ENCODE measurements around the gene PAK4.

Gene PAK4

DNA sequence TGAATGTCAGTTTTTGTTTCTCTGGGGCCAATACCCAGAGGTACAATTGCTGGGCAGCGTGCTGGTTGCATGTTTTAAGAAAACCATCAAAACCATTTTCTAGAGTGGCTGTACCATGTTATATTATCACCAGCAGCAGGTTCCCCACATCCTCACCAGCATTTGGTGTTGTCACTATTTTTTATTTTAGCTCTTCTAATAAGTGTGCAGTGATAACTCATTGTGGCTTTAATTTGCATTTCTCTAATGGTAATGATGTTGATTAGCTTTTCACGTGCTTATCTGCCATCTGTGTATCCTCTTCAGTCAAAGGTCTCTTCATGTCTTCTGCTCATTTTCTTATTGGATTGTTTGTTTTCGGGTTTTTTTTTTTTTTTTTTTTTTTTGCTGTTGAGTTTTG is 21.9 kb downstream of the PAK4 start:
- DNase-seq, result no peak

DNA sequence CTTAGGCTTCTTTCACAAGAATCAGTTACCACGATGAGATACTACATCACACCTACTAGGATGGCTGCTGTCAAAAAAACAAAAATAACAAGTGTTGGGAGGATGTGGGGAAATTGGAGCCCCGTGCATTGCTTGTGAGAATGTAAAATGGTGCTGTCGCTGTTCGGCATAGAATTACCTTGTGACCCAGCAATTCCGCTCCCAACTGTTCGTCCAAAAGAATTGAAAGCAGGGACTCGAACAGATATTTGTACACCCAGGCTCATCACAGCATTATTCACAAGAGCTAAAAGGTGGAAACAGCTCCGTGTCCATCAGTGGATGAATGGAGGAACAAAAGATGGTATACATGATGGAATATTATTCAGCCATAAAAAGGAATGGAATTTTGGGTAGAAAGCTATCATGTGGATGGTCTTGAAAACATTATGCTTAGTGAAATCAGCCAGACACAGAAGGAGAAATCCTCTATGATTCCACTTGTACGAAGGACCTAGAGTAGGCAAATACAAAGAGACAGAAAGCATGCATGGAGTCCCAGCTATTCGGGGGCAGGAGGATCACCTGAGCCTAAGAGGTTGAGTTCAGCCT is 23.4 kb downstream of the PAK4 start:
- DNase-seq, result no peak

DNA sequence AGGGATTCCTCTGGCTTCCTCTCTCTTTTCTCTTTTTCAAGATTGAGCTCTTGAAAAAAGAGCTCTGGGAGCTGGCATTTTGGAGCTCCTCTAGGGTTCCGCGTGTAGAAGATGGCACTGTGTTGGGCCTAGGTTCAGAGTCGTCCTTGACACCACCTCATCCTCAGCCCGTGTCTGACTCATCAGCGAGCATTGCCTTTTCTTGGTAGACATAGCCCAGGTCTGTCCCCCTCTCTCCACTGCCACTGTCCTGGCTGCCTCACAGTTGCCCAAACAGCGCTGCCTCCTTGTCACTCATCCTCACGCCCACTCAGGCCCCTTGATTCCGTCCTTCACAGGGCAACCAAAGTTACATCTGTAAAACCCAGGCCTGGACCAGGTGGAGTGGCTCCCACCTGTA is 24.6 kb downstream of the PAK4 start:
- no peak for DNase-seq

DNA sequence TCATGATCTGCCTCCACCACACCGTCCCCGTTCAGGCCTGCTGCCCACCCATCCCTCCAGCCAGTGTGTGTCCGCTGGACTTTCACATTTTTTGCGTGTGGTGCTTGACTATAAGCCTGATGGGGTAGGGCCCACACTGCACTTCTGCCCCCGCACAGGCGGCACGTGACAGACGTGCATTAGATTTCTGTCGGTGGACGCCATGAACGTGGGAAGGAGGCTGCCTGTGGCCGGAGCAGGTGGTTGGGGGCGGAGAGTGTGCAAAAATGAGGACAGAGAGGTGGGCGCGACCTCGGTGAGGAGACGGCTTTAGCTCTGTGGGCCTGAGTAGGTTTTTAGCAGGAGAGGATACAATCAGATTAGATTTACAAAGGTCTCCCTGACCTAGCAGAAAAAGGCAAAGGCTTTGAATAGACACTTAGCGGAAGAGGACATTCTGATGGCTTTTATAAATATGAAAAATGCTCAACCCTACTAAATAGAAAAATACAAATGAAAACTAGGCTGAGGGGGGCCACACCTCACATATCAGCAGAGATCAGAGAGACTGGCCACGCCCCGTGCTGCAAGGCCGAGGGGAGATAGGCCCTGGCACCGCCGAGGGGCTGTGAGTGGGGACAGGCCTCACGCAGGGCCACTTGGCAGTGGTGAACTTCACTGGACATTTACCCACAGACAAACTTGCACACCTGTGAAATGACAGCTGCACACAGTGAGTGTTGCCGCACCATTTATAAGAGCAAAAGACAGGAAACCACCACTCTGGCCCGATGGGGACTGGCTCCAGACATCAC is 25.4 kb downstream of the PAK4 start:
- no peak for DNase-seq

DNA sequence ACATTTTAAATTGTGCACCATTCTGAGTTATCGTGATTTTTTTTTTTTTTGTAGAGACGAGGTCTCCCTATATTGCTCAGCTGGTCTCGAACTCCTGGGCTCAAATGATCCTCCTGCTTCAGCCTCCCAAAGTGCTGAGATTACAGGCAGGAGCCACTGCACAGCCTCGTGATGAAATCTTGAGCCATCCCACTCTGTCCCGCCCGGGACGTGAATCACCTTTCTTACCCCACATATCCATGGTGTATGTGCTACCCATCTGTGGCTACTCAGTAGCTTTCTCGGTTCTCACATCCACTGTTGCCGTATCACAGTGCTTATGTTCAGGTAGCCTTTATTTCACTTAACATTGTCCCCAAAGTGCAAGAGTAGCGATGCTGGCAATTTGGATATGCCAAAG is 26.5 kb downstream of the PAK4 start:
- DNase-seq, result no peak

DNA sequence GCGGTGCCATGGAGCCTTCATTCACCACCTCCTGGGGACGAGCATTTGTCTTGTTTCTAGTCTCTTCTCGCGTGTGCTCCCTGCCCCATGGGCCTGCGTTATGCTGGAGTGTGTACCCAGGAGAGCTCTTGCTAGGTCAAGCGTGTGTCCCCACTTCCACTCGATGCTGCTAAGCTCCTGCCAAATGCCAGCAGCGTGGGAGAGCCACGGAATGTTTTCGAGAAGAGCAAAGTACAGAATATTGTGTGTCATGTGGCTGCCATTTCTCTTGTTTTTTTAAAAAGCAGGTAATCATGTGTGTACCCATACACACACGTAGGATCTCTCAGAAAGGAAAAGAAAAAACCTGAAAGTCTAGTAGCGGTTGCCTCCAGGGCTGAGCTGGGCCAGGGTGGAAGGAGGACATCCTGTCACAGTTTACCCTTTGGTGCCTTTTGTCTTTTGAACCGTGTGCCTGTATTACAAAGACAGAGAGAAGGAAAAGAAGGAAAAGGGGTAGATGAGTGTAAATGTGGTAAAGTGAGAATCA is 28.6 kb downstream of the PAK4 start:
- DNase-seq, result no peak

DNA sequence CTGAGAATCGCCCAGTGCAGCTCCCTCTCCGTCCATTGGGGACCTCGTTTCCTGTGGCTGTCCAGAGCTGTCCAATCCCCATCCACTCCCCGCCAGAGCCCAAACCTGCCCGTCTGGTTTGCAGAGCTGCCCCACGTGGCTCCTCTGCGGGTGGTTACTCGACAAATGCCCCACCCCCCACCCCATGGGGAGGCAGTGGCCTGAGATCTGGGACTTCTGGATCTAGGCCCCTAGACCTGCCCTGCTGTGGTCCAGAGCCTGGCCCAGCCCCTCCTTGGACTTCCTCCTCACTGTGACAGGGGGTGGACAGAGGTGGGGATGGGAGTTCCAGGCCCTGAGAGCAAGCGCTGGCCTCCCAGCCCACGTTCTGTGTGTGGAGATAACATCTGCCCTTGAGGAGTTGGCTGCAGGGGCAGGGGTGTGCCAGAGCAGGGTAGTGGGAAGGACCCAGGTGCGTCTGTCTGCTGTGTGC is 29.1 kb downstream of the PAK4 start:
- no peak for DNase-seq

DNA sequence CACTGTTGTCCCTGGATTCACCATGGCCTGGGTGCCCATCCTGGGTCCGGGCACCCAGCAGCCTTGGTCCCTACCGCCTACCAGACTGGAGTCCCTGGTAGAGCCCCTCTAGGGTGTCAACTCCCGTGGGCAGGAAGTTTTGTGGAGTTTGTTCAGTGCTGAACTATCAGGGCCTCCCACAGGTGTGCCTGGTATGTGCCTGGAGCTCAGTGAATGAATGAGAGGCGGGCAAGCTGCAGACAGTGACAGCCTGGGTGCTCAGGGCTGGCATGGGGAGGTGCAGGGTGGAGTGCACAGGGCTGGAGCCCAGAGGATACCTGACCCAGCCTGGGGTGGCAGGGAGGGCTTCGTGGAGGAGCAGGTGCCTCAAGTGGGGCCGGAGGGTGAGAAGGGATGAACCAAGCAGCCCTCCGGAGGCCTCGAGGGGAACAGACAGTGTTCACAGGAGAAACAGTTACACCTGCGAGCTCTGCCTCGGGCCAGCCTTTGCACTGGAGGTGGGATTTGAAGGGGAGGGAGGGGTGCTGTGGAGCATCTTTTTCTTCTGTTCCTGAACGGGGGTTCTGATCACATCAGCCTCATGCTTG is 29.6 kb downstream of the PAK4 start:
- no peak for DNase-seq

DNA sequence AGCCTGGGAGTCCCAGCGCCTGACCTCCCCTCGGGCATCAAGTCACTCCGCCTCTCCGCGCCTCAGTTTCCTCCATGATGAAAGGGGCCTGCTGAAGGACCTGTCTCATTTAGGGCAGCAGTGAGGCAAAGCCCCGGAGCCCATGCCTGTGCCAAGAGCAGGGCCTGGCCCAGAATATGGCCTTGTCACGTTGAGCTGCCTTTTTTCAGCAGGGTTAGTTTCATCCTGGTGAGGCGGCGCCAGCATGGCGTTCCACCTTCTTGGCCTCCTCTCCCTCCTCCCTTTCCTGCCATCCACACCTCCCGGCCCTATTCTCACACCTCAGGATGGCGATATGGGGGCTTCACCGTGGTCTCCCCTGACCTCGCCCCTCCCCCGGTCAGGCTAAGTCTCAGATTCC is 30.2 kb downstream of the PAK4 start:
- no peak for DNase-seq

DNA sequence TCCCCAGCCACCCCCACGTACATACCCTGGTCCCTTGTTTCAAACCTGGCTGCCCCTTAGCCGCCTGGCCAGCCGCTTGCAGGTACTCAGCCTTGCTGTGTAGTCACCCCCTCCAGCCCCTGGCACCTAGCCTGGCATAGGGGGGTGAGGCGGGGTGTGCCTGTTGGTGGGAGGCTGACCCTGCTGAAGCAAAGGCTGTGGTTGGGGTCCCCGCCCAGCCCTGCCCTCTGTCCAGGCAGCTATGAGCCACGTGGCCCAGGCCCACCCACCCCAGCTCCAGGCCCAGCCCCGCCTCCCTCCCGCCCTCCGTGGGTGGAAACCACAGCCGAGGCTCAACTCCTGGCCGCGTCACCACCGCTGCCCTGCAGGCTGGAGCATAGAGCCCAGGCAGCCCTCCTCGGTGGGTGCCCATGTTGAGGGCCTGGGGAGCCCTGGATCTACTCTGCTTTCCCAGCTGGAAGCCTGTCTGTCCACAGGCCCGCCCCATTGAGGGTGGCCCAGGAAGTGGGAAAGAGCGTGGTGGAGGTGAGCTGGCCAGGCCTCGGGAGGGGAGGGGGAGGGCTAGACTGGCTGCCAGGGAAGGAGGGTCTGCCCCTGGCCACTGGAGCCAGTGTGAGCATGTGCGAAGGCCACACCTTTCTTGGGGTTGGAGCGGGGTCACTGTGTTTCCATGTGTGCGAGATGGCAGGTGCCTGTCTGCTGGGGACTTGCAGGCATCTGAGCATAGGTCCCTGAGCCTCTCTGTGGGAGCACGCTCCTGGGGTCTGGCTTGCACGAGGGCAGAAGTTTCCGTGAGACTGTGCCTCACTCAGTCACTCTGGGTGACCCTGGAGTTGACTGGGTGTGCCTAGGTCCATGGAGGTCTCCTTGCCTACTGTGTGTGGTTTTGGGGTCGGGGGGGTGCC is 31.0 kb downstream of the PAK4 start:
- peak; percentile 12 for DNase-seq

DNA sequence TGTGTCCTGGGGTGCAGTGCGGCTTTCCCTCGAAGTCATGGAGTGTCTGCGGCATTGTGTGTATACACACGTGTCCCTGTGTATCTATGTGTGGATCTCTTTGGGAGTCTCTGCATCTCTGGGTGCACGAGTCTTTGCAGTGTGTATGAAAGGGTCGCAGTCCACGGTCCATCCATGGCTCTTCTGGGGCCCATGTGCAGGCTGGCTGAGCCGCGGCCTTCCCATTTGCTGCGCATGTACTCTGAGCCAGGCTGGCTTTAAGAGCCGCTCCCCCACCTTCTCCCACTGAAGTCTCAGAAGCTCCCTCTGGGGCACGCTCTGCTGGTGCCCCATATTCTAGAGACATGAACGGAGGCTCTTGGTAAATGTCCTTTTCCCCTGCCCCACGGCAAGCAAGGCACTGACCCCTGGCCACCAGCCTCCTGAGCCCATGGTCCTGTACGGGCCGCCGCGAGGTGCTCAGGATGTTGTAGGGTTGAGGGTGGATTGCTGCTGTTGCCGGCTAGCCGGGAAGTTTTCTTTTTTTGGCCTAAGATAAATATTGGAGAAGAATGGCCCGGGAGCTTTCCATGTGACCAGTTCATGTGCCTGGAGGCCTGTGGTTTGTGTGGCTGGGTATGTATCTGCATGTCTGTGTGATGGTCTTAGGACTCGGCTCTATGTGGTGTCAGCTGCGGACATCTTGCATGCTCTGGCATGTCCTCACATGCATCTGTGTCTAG is 31.9 kb downstream of the PAK4 start:
- DNase-seq, result no peak

DNA sequence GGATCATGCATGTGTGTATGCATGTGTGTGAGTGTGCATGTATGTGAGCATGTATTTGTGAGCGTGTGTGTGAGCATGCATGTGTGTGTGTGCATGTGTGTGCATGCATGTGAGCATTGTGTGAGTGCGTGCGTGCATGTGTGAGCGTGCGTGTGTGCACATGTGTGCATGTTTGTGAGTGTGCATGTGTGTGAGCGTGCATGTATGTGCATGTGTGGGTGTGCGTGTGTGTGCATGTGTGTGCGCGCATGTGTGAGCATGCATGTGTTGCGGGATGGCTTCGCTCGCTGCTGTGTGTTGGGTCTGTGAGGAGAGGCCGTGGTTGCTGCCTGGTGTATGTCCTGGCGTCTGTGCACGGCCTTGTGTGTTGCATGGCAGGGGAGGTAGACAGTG is 32.4 kb downstream of the PAK4 start:
- no peak for DNase-seq

DNA sequence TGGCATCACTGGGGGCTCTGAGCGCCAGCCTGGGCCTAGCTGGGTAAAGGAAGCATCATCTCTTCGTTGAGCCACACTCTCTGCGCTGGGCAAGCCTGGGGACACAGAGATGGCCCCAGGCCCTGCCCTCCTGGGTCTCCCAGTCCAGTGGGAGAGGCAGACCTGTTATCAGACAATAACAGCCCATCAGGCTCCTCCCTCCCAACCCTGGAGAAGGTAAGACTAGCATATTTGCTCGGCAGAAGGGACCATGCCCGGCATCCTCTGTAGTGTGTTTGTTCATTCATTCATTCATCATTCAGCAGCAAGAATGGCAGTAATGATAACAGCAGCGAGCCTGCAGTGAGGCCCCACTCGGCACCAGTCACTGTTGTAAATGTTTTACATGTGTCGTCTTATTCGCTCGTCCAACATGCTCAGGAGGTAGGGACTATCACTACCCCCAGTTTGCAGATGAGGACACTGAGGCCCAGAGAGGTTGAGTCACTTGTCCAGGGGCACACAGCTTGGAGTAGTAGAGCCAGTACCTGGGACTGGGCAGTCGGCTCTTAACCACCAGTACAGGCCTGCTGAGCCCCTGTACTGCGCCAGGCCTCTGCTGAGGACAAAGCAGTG is 33.2 kb downstream of the PAK4 start:
- DNase-seq, result no peak

DNA sequence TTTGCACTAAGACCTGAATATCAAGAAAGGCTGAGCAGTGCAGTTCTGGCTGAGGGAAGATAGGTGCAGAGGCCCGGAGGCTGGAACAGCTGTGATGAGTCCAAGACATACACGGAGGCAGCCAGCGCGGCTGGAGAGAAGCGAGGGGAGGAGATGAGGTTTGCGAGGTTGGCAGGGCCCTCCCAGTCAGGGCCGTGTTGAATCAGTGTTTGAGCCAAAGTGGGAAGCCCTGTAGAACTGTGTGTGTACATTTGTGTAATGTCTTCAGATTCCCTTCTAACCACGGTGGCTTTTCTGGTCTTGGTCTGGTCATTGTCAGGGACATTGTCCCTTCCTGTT is 34.9 kb downstream of the PAK4 start:
- no peak for DNase-seq

DNA sequence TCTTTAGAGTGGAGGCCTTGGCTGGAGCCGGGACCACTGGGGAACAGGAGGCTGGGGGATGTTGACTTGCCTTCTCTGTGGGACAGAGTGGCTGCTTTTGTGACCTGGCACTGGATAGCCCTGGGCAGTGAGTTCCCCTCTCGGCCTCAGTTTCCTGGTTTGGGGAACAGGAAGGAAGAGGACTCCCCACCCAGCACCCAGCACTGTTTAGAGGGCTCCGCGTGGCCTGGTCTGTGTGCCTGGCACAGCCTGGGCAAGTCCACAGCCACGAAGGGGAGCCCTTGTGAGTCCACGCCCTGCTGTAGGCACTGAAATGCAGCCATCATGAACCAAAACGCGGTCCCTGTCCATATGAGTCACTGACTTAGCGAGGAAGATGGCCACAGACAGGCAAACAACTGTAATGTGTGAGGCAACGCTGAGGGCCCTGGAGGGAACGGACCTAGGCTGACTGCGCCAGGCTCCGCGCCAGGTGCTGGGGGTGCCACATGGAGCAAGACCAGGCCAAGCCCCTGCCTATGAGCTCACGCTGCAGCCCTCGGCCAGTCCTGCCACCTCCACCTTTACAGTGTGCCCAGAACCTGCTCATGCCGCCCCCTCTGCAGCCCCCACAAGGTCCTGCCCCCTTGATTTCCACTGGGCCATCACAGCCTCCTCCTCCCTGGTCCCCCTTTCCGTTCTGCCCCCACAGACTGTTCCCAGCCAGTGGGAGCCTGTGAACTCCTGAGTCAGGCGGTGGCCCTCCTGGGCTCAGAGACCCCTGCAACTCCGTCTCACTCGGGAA is 35.5 kb downstream of the PAK4 start:
- DNase-seq, result no peak

DNA sequence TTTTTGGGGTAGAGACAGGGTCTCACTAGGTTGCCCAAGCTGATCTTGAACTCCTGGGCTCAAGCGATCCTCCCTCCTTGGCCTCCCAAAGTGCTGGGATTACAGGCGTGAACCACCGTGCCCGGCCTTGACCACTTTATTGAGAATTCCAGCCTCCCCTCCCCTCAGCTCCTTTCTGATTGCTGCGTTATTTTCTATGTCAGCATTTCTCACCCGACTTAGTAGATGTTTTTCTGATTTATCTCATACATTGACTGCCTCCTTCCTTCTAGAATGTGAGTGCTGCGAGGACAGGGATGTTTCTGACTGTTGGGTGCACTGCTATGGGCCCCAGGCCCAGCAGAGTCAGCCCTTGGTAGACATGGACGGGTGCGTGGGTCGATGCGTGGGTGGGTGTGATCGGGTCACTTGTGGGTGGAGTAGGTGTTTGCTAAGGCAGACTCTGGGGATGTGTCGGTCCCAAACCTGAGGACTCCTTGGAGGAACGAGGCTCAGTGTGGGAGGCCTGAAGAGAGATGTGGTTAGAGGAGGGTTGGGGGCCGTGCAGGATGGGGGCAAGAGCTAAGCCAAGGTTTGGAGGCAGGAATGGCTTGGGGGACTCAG is 37.0 kb downstream of the PAK4 start:
- DNase-seq, result no peak

DNA sequence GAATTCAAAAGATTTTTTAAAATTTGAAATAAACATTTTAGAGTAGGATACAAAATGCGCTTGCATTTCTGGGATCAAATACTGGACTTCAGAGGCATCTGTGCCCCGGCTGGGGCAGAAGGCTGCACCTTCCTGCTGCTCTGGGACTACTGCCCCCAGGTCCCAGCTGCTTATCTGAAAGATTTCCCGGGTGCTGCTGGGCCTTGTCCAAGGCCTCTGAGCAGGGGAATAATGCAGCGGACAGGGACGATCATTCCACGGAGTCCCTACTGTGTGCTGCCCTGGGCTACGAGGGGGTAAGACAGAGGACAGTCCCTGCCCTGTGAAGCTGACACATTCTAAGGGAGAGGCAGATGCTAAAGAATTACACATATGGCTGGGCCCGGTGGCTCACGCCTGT is 38.0 kb downstream of the PAK4 start:
- DNase-seq, result no peak

DNA sequence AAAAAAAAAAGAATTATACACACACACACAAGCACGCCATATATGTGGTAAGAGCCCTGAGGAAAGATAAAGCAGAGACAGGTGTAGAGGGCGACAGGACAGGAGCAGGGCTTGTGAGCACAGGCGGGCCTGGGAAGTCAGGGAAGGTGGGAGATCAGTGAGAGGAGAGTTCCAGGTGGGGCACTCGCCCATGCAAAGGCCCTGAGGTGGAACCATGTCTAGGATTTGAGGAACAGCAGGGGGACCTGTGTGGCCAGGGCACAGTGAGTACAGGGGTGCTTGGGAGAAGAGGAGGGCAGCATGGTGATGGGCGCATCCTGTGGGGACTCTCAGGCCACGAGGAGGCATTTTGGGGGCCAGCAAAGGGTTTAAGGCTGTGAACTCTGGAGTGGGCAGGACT is 38.7 kb downstream of the PAK4 start:
- DNase-seq, result no peak

DNA sequence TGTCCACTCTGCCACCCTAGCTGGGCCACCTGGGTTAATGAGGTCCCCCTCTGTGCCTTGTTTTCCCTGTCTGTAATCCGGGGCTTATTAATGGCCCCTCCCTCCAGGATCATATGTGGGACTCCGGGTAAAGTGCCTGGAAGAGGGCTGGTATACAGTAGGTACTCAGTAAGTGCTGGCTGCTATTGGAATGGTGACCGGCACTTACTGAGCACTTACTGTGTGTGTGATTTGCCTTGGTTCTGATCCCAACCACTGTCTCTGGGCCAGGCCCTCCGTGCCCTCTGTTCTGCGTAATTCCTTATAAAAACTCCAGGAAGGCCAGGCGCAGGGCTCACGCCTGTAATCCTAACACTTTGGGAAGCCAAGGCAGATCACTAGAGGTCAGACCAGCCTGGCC is 40.3 kb downstream of the PAK4 start:
- DNase-seq, result no peak

DNA sequence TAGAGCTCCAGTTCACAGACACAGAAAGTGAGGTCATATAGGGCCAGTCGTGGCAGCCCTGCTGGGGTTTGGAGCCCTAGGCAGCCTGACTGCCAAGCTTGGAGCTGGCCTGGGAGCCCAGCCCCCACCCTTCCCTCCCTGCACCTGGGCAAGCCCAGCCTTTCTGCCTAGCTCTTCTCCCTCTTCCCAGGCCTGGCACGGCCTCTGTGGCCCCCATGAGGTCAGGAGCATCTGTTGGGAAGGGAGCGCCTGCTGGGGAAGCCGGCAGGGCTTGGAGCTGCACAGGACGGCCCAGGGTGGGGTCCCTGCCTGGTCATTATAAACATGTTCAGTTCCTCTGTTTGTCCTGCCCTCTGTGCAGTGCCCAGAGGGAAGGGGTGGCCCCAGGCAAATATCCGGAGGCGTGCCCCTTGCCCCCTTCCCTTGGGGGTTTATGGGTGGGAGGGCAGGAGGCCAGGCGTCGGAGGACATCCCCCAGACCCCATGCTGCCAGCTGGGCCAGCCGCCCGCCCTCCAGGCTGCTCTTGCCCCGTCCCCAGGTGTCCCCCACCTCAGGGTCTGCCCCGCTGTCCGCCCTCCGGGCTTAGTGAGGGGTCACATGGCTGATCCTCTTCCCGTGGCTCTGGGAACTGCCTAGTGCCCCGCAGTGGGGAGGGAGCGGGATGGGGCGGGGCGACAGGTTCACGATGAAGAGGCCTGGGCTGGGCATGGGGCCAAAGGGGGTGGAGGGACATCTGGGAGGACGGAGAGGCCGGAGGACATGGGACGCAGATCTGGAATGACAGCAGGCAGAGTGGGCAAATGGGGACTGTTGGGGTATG is 41.2 kb downstream of the PAK4 start:
- DNase-seq, result no peak
